GM12801 (cell line): Measurements from ENCODE around the gene MRPL2.

Experiments
- CTCF ChIP-seq: IDR thresholded peaks from one replicate; pipeline ENCODE4 v1.5.1; 2011; ENCODE audit warnings: control low read depth; ENCODE audit not compliant: insufficient read length; ENCODE audit errors: extremely low read depth

The MRPL2 gene

GRCh38 chr6:43089874-43090558 is 30.8 kb upstream of the MRPL2 start:
- no peak for TF ChIP-seq CTCF

GRCh38 chr6:43089467-43089866 is 30.2 kb upstream of the MRPL2 start:
- TF ChIP-seq CTCF = no peak

GRCh38 chr6:43088654-43089056 is 29.4 kb upstream of the MRPL2 start:
- TF ChIP-seq CTCF = no peak

- no peak for TF ChIP-seq CTCF
Measured at GRCh38 chr6:43086022-43086658, 26.9 kb upstream of the MRPL2 start.

GRCh38 chr6:43082806-43083655 is 23.8 kb upstream of the MRPL2 start:
- no peak for TF ChIP-seq CTCF

GRCh38 chr6:43081043-43081442 is 21.8 kb upstream of the MRPL2 start:
- no peak for TF ChIP-seq CTCF

- no peak for TF ChIP-seq CTCF
Measured at GRCh38 chr6:43078691-43079090, 19.5 kb upstream of the MRPL2 start.
